GM19372 (cell line): Measurements from ENCODE around the gene TMPRSS9.

ENCODE experiments used
- ATAC-seq: cut with Tn5 transposase; IDR thresholded peaks from one replicate; pipeline ENCODE4 v1.9.1; 2021; ENCODE audit warnings: mild to moderate bottlenecking, low read depth, moderate library complexity; ENCODE audit not compliant: unreplicated experiment

The TMPRSS9 gene

GRCh38 chr19:2429917-2430535, 70.0 kb downstream of the TMPRSS9 start:
- ATAC-seq: no peak

DNA sequence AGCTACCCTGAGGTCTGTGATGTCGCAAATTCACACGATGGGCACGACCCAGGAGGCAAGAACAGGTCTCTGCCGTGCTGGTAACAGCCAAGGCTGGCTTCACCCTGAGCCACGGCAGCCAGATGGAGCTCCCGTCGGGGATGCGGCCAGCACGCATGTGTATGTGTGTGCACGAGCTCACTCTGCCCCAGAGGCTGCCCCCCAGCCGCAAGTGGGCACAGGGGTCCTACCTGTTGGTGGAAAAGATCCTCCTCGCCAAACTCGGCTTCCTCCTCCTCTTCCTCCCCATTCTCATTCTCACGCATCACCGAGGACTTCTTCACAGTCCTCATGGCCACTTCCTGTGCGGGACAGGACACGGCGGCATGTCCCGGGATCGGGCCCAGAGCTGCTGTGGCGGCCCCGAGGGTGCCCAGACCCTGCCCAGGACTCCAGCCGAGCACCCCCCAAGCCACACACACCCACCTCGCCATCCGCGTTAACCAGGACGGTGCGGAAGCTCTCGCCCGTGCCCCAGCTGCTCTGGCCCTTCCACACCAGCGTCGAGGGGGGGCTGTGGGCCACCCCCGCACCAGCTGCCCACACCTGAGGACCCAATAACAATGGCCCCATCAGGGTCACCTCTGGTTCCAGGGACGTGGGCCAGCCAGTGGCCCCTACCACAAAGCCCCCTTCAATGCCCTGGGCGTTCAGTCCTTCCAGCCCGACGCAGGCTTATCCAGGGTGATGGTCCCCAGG, 71.4 kb downstream of the TMPRSS9 start:
- ATAC-seq: no peak

DNA sequence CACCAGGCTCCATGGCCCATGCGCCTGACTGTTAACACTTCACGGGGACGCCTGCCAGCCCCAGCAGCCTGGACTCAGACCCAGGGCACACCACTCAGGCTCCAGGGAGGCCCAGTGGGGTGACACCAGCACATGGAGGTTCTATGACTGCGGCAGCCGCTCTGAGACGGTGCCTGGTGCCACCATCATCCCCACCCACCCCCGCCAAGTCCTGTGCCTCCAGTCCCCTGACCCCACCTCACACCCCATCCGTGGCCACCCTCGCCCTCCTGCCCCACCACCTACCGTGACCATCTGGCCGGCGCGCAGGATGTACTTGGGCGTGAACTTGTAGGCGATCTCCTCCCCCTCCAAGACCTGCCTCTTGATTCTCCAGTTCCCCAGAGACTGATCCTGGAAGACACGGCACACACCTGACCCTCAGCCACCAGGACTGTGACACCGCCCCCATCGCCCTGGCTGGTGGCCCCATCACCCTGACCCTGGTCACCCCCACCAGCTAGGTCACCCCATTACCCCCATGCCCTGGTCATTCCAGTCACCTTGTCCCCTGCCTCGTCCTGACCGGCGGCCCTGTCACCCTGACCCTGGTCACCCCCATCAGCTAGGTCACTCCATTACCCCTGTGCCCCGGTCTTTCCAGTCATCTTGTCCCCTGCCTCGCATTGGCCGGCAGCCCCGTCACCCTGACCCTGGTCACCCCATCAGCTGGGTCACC, 72.2 kb downstream of the TMPRSS9 start:
- ATAC-seq: no peak

DNA sequence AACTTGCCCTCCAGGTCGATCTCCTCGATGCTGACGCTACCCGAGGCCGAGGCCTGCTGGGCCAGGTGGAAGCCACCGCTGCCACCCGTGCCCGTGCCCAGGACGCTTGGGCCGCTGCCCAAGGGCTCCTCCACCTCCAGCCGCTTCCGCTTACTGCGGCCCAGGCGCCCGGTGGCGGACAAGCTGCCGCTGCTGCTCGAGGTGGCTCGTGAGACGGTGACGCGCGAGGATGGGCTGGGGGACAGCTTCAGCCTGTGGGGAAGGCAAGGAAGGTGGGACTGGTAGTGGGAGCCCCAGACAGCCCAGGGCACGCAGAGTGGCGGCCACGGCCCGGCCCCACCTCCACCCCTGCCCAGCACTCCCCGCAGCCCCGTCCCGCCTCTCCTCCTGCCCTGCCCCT, 73.8 kb downstream of the TMPRSS9 start:
- ATAC-seq: no peak

GRCh38 chr19:2434267-2434666, 74.2 kb downstream of the TMPRSS9 start:
- no peak for ATAC-seq

DNA sequence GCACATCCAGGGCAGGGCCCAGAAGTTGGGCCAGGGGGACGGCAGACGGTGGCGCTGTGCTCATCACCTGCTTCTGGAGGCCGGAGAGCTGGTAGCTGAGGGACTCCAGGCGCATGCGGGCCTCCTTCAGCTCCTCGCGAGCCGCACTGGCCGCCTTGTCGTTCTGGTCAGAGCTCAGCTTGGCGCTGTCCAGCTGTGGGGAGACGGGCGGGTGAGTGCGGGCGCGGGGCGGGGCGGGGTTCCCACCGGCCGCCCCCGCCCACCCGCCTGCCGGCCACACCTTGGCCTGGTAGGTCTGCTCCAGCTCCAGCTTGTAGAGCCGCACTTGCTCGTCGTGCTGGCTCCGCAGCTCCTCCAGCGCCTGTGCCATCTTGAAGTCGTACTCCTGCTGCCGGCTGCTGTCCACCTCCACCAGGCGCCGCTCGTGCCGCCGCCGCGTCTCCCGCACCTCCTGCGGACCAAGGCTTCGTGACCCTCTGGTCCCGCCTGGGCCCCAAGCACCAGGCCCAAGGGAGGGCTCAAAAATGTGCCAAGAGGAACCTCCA, 74.7 kb downstream of the TMPRSS9 start:
- no peak for ATAC-seq

DNA sequence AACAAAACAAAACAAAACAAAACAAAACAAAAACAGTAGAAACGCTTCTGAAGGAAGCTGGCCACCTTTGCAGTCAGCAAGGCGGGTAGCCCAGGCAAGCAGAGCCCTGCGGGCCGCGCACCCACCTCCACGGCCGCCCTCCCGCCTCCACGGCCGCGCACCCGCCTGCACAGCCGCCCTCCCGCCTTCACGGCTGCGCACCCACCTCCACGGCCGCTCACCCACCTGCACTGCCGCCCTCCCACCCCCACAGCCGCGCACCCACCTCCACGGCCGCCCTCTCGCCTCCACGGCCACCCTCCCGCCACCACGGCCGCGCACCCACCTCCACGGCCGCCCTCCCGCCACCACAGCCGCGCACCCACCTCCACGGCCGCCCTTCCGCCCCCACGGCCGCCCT, 76.3 kb downstream of the TMPRSS9 start:
- no peak for ATAC-seq

DNA sequence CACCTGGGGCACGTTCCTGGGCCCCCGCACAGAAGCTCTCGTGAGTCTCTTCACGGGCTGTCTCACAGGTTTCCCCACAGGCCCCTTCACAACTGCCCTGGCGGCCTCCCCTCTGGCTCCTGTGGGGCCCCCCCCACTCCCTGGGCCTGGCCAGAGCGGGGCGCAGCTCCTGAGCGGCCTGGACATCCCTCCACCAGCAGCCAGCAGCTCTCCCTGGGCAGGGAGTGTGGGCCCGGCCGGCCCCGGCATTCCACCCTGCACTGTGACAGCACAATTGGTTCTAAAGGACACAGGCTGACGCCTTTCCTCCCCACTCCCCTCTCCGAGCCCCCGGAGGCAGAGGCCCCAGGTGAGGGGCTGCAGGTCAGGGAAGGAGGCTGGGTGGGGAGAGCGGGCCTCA, 76.9 kb downstream of the TMPRSS9 start:
- no peak for ATAC-seq

DNA sequence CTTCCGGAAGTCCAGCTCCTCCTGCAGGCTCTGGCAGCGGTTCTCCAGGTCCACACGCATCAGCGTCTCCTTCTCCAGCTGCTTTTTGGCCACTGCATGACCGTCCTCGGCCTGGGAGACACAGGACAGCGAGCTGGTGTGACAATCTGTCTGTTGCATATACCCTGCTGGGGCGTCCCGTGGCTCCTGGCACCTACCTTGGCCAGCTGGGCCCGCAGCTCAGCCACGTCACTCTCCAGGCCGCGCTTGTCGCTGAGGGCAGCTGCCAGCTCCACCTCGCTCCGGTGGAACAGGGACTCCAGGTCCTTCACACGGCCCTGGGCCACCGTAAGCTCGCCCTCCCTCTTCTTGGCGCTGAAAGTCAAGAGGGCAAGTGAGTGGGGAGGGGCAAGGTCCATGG, 78.1 kb downstream of the TMPRSS9 start:
- no peak for ATAC-seq

- no peak for ATAC-seq
Observed at GRCh38 chr19:2440515-2440914, 80.5 kb downstream of the TMPRSS9 start.

- no peak for ATAC-seq
Observed at GRCh38 chr19:2441096-2441752, 81.2 kb downstream of the TMPRSS9 start.

DNA sequence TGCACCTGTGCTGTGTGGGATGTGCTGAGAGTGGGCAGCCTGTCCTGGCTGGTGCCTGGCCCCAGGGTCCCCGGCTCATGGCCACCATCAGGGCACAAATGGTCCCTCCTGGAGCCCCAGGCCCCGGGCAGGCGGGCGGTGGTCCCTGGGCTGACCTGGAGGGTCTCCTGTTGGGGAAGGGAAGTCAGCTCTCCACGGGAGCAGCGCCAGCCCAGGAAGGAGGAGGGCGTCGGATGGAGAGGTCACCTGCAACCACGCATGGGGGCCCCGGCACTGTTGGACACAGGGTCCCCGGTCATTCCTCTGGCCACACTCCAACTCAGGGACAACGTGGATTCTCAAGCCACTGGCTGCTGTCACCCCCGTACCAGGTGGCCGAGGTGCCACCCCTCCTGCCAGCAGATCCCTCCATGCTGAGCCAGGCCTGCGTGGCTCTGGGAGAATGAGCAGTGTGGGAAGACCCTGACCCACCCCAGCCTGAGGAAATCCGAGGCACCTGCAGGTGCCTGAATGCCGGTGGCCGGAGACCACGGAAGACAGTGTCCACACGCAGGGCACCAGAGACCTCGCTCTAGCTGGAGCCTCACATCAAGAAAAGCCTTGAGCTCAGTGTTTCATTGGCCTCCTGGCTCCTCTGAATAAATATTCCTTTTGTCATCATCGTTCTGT, 83.2 kb downstream of the TMPRSS9 start:
- no peak for ATAC-seq

DNA sequence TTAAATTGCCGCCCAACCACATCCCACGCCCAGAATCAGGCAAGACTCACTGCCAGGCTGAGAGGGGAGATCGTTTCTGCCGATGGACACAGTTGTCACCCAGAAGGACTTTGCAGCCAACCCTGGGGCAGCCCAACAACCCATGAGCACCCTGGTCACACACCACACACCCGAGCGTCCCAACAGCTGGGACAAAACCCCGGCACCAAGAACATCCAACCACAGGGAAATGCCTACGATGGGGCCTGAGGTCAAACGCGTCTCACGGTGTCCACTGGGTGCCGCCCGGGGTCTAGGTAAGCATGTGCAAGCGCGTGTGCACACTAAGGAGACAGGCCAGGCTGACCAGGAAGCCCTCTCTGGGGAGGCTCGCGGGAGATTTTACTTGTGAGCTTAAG, 83.7 kb downstream of the TMPRSS9 start:
- ATAC-seq: no peak

GRCh38 chr19:2444251-2445002, 84.4 kb downstream of the TMPRSS9 start:
- no peak for ATAC-seq

DNA sequence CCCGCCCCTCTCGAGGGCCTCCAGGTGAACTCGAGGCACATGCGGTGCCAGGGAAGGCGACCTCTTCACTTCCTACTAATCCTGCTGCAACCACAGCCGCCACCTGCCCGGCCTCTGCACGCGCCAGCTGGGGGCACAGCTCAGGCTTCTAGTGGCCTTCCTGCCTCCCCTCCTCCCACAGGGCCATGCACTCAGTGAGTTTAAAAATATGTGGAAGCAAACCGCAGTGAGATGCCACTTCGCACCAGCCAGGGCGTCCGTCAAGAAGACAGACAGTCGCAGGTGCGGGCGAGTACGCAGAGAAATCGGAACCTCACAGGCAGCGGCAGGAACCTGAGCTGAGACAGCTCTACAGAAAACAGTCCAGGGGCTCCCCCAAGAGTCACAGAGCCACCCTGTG, 86.3 kb downstream of the TMPRSS9 start:
- no peak for ATAC-seq

DNA sequence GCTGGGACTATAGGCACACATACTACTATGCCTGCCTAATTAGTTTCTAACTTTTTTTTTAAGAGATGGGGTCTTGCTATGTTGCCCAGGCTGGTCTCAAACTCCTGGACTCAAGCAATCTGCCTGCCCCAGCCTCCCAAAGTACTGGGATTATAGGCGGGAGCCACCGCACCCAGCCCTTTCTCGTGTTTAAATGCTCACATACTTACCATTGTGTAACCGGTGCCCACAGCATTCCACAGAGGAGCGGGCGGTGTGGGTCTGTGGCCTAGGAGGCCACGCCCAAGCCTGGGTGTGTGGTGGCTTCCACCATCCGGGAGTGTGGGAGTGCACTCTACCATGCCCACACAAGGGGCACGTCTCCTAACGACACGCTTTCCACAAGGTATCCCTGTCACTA, 89.0 kb downstream of the TMPRSS9 start:
- no peak for ATAC-seq

DNA sequence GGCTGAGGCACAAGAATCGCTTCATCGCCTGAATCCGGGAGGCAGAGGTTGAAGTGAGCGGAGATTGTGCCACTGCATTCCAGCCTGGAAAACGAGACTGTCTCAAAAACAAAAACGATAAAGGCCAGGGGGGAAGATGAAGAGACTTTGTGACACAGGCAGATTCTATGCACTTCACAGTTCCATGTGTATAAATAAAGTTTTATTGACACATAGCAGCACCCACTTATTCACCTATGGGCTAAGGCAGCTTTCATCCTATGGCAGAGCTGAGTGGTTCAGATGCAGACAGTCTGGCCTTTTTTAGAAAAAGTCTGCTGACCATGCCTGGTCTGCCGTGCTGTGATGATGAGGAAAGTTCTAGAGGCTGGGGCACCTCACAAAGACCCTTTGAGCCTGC, 91.1 kb downstream of the TMPRSS9 start:
- no peak for ATAC-seq

- ATAC-seq: no peak
Observed at GRCh38 chr19:2451741-2452140, 91.7 kb downstream of the TMPRSS9 start.

- no peak for ATAC-seq
Observed at GRCh38 chr19:2453431-2454025, 93.5 kb downstream of the TMPRSS9 start.
